ENCODE results near the gene KRT2.

DNA sequence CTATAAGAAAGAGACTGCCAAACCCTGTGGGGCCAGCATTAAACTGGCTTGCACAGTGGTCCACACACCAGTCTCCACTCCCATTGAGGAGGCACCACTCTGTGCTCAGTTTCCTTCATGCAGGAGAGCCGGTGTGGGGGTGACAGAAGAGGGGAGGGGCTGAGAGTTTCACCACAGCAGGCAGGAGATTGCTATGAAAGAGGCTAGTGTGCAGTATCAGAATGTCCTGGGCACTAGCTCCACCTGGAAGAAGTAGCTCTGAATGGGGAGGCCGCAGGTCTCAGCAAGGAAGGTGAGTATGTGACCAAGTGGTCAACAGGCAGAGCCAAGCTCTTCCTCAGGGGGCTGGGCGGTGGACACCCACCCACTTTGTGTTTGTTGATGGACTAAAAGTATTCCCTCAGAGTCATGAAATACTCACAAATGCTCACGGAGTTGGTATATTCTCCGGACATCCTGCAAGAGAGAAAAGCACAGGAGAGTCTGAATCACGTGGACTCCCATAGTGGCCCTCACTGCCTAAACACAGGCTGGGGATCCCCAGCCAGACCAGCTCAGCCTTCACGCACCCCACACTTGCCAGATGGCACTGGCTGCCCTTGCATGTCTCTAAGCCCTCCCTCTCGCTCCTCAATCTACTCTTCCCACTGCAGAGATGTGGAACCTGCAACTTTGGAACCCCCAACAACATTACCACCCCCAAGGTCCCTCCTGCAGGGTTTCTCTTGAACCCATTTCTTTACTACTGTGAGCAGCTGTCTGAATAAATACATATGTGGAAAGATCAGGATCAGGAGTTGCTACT, 43.0 kb downstream of the KRT2 start:
- TF ChIP-seq, protein P1, sequence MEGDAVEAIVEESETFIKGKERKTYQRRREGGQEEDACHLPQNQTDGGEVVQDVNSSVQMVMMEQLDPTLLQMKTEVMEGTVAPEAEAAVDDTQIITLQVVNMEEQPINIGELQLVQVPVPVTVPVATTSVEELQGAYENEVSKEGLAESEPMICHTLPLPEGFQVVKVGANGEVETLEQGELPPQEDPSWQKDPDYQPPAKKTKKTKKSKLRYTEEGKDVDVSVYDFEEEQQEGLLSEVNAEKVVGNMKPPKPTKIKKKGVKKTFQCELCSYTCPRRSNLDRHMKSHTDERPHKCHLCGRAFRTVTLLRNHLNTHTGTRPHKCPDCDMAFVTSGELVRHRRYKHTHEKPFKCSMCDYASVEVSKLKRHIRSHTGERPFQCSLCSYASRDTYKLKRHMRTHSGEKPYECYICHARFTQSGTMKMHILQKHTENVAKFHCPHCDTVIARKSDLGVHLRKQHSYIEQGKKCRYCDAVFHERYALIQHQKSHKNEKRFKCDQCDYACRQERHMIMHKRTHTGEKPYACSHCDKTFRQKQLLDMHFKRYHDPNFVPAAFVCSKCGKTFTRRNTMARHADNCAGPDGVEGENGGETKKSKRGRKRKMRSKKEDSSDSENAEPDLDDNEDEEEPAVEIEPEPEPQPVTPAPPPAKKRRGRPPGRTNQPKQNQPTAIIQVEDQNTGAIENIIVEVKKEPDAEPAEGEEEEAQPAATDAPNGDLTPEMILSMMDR (IDR thresholded peaks at IDR 0.05 in 8 of 11, conservative IDR thresholded peaks at IDR 0.05 in 3 of 11) = no peak
- no peak for TF ChIP-seq POLR2A (IDR thresholded peaks at IDR 0.05)
- TF ChIP-seq POLR2AphosphoS5 (IDR thresholded peaks at IDR 0.05) = no peak

Data from spleen (tissue), 7 donors.